NCI-H1436 (cell line): ENCODE results near the gene BCLAF1.
"Not testable (repeated sequence)": the region's sequence is repeated elsewhere in the genome, so short reads cannot be mapped to it uniquely, and the experiment has no call there.

Source experiments
- DNase-seq: peaks from one replicate; lab custom pipeline; 2025; lab: John Stamatoyannopoulos, UW

The BCLAF1 gene

DNA sequence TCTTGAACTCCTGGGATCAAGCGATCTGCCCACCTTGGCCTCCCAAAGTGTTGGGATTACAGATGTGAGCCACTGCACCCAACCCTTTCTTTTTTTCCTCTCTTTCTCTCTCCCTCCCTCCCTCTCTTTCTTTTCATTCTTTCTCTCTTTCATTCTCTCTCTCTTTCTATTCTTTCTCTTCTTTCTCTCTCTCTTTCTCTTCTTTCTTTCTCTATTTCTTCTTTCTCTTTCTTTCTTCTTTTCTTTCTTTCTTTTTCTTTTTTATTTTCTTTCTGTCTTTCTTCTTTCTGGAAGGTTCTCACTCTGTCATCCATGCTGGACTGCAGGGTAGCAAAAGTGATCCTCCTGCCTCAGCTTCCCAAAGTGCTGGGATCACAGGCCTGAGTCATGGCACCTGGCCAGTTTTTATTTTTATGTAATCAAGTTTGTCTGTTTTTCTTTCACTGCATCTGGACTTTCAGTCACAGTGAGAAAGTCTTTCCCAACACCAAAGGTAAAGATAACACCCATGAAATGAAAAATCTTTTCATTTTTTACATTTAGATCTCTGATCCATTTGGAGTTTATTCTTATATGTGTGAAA is 20.2 kb upstream of the BCLAF1 start:
- DNase-seq: no peak

DNA sequence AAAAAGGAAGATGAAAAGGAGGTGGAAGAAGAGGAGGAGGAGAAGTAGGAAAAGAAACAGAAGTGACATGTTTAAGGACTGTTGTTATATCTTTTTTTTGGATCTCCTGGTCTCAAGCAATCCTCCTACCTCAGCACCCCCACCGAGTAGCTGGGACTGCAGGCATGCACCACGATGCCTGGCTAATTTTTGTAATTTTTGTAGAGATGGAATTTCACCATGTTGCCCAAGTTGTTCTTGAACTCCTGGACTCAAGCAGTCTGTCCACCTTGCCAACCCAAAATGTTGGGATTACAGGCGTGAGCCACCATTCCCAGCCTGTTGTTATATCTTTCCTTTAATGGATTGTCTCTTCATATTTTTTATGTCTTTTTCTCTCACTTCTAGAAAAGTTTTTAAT is 19.5 kb upstream of the BCLAF1 start:
- no peak for DNase-seq

DNA sequence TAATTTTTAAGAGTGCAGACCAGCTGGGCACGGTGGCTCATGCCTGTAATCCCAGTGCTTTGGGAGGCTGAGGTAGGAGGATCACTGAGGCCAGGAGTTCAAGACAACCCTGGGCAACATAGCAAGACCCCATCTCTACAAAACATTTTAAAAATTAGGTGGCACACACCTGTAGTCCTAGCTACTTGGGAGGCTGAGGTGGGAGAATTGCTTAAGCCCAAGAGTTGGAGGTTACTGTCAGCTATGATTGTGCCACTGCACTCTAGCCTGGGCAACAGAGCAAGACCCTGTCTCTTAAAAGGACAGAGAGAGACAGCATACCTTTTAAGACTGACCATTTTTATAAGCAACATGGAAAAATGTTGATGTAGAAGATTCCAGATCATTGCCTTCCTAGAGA is 18.8 kb upstream of the BCLAF1 start:
- DNase-seq: not testable (repeated sequence)

DNA sequence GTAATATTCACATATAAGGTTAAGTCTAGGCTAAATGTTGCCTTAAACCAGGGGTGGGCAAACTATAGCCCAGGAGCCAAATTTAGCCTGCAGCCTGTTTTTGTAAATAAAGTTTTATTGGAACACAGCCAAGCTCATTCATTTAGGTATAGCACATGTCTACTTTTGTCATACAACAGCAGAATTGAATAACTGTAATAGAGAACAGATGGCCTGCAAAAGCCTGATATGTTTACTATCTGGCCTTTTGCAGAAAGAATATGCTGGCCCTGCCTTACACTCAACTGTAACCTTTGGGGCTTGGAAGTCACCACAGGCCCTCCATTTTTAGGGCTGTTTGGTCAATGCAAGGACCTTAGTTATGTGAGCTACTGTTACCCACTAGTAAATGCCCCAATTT is 17.7 kb upstream of the BCLAF1 start:
- no peak for DNase-seq

DNA sequence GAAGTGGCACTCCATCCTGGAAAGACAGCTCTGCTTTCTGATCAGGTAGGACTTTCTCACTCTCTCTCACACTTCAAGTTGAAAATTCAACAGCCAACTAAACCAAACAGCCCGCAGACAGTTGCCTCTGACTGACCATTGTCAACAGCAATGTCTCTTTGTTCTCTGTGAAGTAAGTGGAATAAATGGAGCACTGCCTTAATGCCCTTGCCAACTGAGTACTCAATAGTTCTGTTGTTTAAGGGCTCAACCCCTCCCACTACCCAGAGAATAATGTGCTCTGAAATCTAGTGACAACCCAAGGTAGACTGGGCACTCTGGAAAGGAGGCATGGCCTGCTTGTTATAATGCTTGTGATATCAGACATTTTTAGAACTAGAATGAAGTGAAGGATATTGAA is 16.8 kb upstream of the BCLAF1 start:
- DNase-seq: no peak

DNA sequence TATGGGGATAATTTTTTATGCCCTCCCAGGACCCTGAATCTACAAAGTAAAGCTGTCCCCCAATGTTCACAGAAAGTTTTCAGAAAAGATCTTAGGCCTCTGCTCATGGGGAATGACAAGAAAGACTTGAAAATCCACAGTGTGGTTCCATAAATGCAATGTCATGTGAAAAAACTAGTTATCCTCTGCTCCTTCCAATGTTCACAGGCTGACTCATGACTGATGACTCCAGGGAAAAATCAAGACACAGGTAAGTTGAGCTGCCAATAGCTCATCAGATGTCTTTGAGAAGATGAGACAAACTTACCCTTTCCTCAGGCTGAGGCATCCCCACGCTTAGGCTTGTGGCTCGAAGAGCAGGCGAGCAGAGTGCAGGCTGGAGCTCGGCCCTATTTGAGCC is 14.8 kb upstream of the BCLAF1 start:
- no peak for DNase-seq

DNA sequence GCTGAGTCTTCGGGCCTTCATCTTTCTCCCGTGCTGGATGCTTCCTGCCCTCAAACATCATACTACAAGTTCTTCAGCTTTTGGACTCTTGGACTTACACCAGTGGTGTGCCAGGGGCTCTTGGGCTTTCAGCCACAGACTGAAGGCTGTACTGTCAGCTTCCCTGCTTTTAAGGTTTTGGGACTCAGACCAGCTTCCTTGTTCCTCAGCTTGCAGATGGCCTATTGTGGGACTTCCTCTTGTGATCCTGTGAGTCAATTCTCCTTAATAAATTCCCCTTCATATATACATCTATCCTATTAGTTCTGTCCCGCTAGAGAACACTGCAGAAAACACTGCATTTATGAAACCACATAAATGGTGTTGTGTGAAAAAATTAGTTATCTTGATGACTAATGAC is 13.9 kb upstream of the BCLAF1 start:
- no peak for DNase-seq

DNA sequence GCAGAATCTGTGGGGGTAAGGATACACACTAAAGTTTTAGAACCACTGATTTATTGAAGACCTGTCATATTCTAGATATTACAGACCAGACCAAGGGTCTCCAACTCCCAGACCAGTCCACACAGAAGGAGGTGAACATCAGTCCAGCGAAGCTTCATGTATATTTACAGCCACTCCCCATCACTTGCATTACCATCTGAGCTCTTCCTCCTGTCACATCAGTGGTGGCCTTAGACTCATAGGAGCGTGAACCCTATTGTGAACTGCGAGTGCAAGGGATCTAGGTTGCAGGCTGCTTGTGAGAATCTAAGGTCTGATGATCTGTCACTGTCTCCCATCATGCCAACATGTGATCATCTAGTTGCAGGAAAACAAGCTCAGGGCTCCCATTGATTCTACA is 5.0 kb upstream of the BCLAF1 start:
- DNase-seq: no peak

DNA sequence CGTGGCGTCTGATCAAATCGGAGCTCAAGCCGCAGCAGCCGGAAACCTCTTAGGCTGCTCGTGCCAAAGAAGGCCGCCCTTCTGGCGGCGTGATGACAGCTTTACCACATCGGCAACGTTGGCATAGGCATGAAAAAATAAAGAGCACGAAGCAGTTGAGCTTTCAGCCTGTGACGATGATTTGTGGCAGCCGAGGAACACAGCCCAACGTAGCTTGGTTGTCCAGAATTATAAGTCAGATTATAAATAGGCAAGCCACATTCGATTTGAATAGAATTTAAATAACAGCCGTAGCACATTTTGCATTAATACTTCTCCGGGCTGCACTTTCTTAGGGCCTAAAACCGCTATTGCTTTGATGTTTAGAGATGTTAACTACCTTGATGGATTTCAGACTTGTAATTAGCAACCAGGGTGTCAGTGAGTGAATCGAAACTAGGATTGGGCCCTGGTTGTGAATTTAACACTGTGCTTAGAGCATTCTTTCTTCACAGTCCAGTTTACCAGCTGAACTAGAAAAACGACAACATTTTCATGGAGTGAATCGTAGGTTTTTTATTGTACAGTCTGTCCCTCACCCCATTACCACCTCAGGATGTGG is 864 bp upstream of the BCLAF1 start:
- peak; percentile 59 for DNase-seq

DNA sequence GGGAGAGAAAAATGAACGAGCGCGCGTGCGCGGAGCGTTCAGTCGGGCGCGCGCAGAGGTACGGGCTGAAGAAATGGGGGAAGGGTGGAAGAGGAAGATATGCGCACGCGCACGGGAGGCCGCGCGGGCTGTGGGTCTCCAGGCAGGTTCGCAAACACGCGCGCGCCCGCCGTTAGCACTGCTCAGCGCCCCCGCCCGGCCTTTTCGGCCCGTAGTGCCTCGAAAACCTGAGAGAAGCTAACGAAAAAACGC is 393 bp downstream of the BCLAF1 start:
- peak; percentile 93 for DNase-seq

DNA sequence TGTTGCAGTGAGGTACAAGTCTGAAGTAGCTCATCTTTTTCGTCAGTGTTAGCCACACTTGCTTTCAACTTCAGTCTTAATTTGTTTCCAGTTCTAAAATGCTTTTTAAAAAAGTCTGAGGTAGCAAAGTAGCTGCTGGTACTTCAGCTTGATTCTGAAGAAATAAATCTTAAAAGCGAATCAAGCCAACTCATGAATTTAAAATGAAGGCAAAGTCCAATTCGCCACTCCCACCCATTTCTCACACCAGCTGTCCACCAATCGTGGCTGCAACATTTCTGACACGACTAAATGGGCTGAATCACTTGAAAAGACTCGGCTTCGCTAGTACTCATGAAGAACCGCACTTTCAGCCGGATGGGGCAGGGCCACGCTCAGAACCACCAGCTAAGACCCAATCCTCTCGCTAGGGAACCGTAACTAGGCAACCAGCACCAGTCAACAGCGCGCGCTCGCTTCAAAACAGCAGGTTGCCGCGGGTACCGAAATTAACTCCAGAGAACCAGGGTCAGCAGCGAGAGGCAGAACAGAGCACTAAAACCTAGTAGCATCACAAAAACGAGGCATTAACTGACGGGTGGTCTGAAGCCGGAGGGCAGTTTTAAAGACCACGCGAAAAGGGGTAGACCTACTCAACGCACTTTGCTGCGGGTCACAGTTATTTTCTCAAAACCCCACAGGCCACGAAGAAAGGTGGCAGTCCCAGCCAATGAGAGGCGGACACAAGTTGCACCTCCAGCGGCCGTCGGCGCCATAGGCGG is 900 bp downstream of the BCLAF1 start:
- DNase-seq: peak; percentile 69

DNA sequence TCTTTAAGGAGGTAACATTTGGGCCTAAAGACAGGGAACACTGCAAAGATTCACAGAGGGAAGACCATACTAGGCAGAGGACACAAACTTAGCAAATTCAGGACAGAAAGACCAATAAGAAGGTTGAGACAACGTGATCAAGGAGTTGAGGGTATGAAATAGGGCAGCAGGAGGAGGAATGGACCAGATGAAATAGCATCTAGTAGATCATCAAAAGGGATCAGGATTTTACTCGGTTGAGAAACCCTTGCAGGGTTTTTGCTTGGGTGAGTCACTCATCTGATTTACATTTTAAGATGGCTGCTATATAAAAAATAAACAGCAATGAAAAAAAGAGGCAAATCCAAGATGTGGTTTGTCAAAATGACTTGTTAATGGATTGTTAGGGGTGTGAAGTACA is 4.7 kb downstream of the BCLAF1 start:
- DNase-seq: no peak

DNA sequence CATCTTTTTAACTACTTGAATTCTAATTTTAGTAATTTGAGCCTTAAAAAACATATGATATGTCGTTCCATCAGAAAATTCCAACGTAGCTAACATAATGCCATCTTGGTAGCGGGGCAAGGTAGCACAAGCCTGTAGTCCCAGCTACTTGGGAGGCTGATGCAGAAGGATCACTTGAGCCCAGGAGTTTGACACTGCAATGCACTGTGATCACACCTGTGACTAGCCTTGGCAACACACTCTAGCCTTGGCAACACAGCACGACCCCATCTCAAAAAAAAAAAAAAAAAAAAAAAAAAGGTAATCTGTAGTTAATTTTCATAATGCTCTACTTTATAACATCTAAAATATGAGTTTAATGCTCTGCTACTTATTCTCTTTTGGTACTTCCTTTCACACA is 6.7 kb downstream of the BCLAF1 start:
- no peak for DNase-seq

DNA sequence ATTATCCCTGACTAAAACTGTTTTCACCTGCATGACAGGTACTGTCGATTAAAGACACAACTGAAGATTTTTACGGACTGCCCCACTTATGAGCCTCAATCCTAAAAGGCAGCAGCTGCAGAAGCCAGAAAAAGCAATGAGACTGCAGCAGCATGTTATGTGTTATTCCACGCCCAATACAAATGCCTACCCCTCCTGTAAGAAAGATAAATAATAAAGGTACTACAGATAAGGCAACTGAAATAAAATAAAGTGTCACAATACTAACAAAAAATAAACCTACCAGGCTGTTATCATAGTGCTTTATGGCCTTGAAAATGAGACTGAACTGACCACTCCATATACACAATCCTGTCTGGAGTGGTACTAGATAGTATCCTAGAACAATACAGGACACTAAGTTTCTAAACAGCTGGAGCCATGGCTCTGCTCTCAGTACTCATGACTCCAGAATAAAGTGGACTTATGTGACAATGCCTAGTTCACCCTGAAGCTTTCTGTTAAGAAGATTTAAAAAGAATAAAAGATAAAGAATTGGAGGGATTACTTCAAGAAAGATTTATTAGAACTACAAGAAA is 9.5 kb downstream of the BCLAF1 start:
- no peak for DNase-seq

DNA sequence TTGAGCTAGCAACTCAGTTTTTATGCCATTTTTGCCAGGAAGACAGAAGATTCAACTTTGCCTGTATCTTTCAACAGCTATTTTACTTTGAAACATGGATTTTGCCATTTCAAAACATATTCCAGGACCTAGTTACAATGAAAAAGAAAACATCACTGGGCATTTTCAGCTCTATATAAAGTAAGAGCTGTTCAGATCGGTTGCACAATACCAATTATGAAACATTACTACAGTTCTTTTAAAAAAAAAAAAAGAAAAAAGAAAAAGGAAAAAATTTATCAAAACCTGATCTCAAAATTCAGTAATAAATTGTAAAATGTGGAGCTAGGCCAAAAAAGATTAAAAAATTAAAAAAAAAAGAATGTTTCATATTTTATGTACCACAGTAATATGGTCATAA is 15.6 kb downstream of the BCLAF1 start:
- no peak for DNase-seq

DNA sequence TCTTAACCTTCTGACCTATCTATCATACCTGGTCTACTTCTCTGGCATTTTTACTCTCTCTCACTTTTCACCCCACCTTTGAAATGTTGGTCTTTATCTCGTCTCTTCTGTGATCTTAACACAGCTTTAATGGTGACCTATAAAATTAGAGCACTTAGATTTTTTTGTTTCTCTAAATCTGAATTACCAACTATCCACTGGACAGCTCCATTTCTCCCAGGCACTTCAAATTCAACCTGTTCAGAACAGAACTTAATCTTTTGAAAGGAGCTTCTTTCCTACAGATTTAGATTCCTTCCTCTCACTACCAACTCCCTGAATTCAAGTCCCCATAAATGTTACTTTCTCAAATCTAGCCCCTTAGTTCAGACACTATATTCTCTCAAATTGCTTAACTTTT is 24.5 kb downstream of the BCLAF1 start:
- DNase-seq: no peak

DNA sequence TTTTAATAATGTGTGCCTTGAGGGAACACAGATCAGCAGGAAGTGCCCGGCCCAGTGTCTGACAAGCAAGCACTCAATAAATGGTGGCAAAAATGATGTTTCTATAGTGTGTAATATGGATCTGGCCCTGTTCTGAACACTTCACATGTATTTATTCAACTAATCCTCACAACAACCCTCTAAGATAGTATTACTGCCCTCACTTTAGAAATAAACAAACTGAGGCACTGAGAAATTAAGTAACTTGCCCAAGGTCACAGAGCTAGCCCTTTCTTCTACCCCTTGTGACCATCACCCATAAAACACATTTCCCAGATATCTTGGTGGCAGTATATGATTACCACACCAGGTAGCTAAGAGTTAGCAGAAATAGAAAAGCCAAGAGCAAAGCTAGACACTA is 26.7 kb downstream of the BCLAF1 start:
- DNase-seq: no peak

DNA sequence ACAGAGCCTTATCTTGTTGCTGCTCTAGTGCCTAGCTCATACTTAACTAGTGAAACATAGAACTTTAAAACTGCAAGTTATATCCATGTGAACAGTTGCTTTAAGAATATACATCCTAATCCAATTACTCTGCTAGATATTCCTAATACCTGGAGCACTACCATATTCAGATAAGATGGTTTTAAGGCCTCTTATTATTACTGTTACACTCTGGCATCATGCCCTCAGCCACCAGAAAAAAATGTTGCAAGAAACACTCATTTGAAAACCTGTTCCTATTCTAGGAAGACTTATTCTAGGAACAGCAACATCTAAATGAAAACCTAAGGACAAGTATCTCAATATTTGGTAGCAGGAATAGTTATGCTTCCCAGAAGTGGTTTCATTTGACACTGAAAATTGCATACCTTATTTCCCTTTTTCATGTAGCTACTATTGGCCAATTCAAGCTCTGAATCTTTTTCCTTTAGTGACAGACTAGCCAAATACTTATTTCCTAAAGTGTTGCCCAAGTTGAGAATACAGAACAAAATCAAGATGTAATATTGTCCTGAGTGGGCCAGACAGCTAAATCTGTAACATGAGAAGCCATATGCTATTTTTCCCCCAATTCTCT is 34.7 kb downstream of the BCLAF1 start:
- DNase-seq: no peak

DNA sequence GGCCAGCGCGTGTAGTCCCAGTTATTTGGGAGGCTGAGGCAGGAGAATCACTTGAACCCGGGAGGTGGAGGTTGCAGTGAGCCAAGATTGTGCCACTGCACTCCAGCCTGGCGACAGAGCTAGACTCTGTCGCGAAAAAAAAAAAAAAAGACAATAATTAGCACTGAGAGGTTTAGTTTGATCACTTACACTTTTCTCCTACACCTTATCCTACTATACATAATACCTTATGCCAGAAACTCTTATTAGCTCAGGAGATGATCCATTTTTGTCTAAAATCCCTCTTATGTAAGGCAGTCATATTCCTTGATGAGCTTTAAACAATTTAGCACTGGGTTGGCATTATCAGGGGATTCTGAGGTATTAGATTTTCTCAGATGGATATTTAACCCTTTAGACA is 35.9 kb downstream of the BCLAF1 start:
- DNase-seq: no peak

DNA sequence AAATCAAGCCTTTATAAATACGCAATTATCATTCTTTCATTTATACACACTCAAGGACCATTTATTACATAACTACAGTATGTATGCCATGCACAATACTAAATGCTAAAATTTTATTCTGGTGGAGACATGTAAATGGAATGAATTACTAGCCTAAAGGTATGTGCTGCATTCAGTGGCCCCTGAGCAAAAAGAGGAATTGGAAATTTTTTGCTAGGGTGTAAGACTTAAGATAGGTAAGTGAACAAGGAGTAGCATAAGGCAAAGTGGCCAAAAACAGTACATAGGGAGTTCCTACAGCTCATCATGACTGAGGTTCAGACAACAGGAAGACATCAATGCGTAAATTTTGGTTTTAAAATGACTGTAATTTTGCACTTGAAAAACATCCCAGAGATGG is 37.2 kb downstream of the BCLAF1 start:
- no peak for DNase-seq

DNA sequence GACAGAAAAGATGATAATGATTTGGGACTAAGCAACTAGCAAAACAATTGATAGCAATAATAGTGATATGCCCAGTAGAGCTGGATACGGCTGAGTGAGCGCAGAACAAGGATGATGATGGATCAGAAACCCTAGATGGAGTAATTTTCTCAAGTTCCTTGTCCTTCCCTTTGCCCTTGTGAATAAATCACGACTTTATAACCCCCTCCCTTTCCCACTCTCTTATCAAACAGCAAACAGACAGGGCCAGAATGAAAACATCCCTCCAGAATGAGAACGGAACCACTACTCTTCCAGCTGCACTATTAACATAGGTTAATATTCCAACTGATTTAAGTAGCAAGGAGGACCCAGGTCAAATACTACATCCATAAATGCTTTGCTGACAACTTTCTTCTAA is 38.3 kb downstream of the BCLAF1 start:
- no peak for DNase-seq

DNA sequence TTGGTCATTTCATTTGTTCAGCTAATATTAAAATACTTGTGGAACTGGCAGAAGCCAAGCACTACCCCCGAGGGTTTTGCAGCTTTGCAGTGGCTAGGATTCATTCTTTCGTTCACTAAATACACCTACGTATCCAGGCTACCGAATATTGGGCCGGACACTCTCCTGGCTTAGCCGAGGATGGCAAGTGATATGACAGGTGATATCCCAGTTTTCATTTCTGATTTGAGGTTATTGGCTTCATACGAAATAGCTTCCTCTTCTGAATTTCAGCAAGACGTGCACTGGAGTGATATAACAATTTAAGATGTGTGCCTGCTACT is 39.0 kb downstream of the BCLAF1 start:
- no peak for DNase-seq
